Vagina (tissue), 2 donors: Measurements from ENCODE around the gene MS4A18. TPM values are rescaled to one million over a fixed set of nuclear protein-coding genes. Genes with fewer than 3 reads are reported as not detected.

Source experiments
- DNase-seq, 2 donors: peaks; one replicate each; pipeline ENCODE4 v3.0.0-alpha.2; 2017; ENCODE audit errors: extremely low spot score in 2 of 2
- H3K27ac ChIP-seq: fragments of 200-600 bp; sonication (generic); one replicate; pipeline ENCODE4 v1.5.1; 2019
- H3K27me3 ChIP-seq: fragments of 200-600 bp; sonication (generic); one replicate; pipeline ENCODE4 v1.5.1; 2019
- H3K36me3 ChIP-seq, 2 donors: fragments of 200-600 bp; sonication (generic); one replicate each; pipeline ENCODE4 v1.5.1; 2017 to 2019
- H3K4me1 ChIP-seq: fragments of 200-600 bp; sonication (generic); one replicate; pipeline ENCODE4 v1.5.1; 2019
- H3K4me3 ChIP-seq, 2 donors: fragments of 200-600 bp; sonication (generic); 1 replicate in 1 of 2; 2 replicates in 1 of 2; pipeline ENCODE4 v1.5.1; 2016 to 2019
- H3K9me3 ChIP-seq: fragments of 200-600 bp; sonication (generic); one replicate; pipeline ENCODE4 v1.5.1; 2019
- POLR2A ChIP-seq, 2 donors: fragments of 450-650 bp; IDR thresholded peaks; one replicate each; pipeline ENCODE4 v1.6.1; 2017; ENCODE audit warnings: antibody characterized with exemption in 2 of 2, mild to moderate bottlenecking in 2 of 2, moderate library complexity in 2 of 2
- POLR2AphosphoS5 ChIP-seq, 2 donors: sonication (generic); formaldehyde crosslinking; IDR thresholded peaks; one replicate each; pipeline ENCODE4 v1.9.0; 2017; ENCODE audit warnings: antibody characterized with exemption in 2 of 2, mild to moderate bottlenecking in 2 of 2, low read depth in 1 of 2; ENCODE audit not compliant: insufficient read depth in 1 of 2
- intact Hi-C: fragments of 100-400 bp; cut with DNase I; formaldehyde crosslinking; loops from one replicate; pipeline ENCODE4 v1.15.1; 2023
- total RNA-seq: library from RNA; depleted of rRNA; stranded (reverse); fragments of >200 nt; gene quantifications from one replicate; pipeline ENCODE4 v1.2.3, GENCODE V29; 2016
- TF ChIP-seq, protein P1 (sequence below), 3 experiments: fragments of 450-650 bp in 2 of 3; fragments of 200-600 bp in 1 of 3; sonication (generic) in 1 of 3; IDR thresholded peaks; one replicate each; pipeline ENCODE4 v1.5.1; 2017 to 2019; ENCODE audit warnings: antibody characterized with exemption in 3 of 3, mild to moderate bottlenecking in 2 of 3, moderate library complexity in 2 of 3

Gene MS4A18
- total RNA-seq, 1 donor from 2014 or later, result not detected

DNA sequence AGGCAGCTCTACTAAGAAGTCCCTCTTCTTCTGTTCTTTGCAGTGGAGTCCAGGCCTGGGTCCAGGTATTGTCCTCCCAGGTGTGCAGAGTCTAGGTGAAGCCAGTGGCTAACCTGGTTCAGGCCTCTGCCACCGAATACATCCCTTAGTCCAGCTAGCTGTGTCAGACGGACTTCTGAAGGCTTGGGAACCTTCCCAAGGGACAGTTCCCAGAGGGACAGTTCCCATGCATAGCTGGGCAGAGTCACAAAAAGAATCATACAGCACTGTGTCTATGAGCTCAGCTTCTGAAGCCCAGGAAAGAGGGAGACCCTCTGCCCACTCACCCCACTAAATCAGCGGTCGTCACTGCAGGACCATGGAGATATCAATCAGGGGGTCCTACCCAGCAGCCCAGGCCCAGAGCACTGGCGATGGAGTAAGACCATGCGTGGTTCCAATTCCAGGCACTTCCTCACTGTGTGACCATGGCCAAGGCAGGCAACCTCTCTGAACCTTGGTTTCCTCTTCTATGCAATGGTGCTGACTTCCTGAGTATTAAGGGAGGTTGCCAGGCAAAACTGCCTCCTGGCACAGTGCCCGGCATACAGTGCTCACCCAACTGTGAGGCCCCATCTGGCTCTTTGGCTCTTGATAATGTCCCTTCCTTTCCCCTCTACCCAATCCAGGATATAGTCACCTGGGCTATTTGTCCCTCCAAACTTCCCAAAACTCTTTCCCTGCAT, 64.0 kb downstream of the MS4A18 start:
- Histone ChIP-seq H3K27me3 (no peaks in the 10 kb centered on the region), H3K4me1 (no peaks in the 10 kb centered on the region), H3K4me3 (no peak overlapping the region), H3K9me3 (no peaks in the 10 kb centered on the region), H3K36me3 (no peaks in the 10 kb centered on the region), H3K27ac (no peak overlapping the region)
- intact Hi-C loops, result no loop called here
- DNase-seq, result no peak
- TF ChIP-seq POLR2A (IDR thresholded peaks at IDR 0.05), result no peak
- TF ChIP-seq POLR2AphosphoS5 (IDR thresholded peaks at IDR 0.05; ENCODE audit: insufficient read depth in 1 of 2, low read depth in 1 of 2), result no peak
- TF ChIP-seq, protein P1, sequence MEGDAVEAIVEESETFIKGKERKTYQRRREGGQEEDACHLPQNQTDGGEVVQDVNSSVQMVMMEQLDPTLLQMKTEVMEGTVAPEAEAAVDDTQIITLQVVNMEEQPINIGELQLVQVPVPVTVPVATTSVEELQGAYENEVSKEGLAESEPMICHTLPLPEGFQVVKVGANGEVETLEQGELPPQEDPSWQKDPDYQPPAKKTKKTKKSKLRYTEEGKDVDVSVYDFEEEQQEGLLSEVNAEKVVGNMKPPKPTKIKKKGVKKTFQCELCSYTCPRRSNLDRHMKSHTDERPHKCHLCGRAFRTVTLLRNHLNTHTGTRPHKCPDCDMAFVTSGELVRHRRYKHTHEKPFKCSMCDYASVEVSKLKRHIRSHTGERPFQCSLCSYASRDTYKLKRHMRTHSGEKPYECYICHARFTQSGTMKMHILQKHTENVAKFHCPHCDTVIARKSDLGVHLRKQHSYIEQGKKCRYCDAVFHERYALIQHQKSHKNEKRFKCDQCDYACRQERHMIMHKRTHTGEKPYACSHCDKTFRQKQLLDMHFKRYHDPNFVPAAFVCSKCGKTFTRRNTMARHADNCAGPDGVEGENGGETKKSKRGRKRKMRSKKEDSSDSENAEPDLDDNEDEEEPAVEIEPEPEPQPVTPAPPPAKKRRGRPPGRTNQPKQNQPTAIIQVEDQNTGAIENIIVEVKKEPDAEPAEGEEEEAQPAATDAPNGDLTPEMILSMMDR (IDR thresholded peaks at IDR 0.05), result no peak

DNA sequence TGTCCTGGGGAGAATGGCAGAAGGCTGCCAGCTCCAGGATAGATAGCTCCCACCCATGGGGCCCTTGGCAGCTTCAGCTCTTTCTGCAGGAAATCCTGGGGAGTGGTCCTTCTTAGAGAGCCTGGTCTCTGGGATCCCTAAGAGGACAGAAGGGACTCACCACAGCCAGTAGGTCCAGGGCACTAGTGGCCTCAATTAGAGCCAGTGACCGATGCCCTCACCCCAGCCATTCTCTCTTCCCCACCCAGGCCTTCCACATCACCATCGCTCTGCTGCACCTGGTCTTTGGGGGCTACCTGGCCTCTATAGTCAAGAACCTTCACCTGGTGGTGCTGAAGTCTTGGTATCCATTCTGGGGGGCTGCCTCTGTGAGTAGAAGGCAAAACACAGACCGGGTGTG, 66.2 kb downstream of the MS4A18 start:
- no peaks in the 10 kb centered on the region for H3K9me3 ChIP-seq
- intact Hi-C loops, result no loop called here
- H3K4me3 ChIP-seq, result no peak overlapping the region

GRCh38 chr11:60791153-60791933, 66.8 kb downstream of the MS4A18 start:
- H3K4me1 ChIP-seq, result no peaks in the 10 kb centered on the region
- no peak overlapping the region for H3K27ac ChIP-seq
- DNase-seq, result no peak
- intact Hi-C loops, result no loop called here
- H3K27me3 ChIP-seq, result no peaks in the 10 kb centered on the region
- H3K36me3 ChIP-seq, result no peaks in the 10 kb centered on the region
- TF ChIP-seq POLR2A (IDR thresholded peaks at IDR 0.05) (no peak), POLR2AphosphoS5 (IDR thresholded peaks at IDR 0.05; ENCODE audit: insufficient read depth in 1 of 2, low read depth in 1 of 2) (no peak)
- TF ChIP-seq, protein P1 (IDR thresholded peaks at IDR 0.05), result no peak
- H3K9me3 ChIP-seq, result no peaks in the 10 kb centered on the region
- no peak overlapping the region for H3K4me3 ChIP-seq

More for the DNA sequence above, 66.2 kb downstream of the MS4A18 start:
- Histone ChIP-seq H3K4me1 (no peaks in the 10 kb centered on the region), H3K27me3 (no peaks in the 10 kb centered on the region), H3K36me3 (no peaks in the 10 kb centered on the region), H3K27ac (no peak overlapping the region)
- DNase-seq, result no peak
- TF ChIP-seq POLR2A (IDR thresholded peaks at IDR 0.05) (no peak), POLR2AphosphoS5 (IDR thresholded peaks at IDR 0.05; ENCODE audit: insufficient read depth in 1 of 2, low read depth in 1 of 2) (no peak)
- TF ChIP-seq, protein P1 (IDR thresholded peaks at IDR 0.05), result no peak

- Histone ChIP-seq H3K4me1 (no peaks in the 10 kb centered on the region), H3K36me3 (no peaks in the 10 kb centered on the region), H3K4me3 (no peak overlapping the region), H3K9me3 (no peaks in the 10 kb centered on the region), H3K27ac (no peak overlapping the region), H3K27me3 (no peaks in the 10 kb centered on the region)
- TF ChIP-seq POLR2A (IDR thresholded peaks at IDR 0.05) (no peak), POLR2AphosphoS5 (IDR thresholded peaks at IDR 0.05; ENCODE audit: insufficient read depth in 1 of 2, low read depth in 1 of 2) (no peak)
- TF ChIP-seq, protein P1 (IDR thresholded peaks at IDR 0.05), result no peak
- intact Hi-C loops, result no loop called here
- no peak for DNase-seq
Measured at GRCh38 chr11:60792521-60792920, 68.0 kb downstream of the MS4A18 start.

Other genes with a start within 250 kb of the MS4A18 start
- not detected for gene MS4A12, start 231.9 kb upstream of the MS4A18 start, total RNA-seq
- not detected for gene MS4A13, start 209.3 kb upstream of the MS4A18 start, total RNA-seq
- not detected for gene MS4A8, start 25.1 kb upstream of the MS4A18 start, total RNA-seq
- not detected for gene MS4A15, start 32.1 kb downstream of the MS4A18 start, total RNA-seq
- not detected for gene MS4A10, start 60.6 kb downstream of the MS4A18 start, total RNA-seq
- 26.3 TPM for gene CCDC86, start 117.4 kb downstream of the MS4A18 start, total RNA-seq
- 0.25 TPM for gene PTGDR2, start 131.2 kb downstream of the MS4A18 start, total RNA-seq
- gene ZP1, start 142.8 kb downstream of the MS4A18 start, total RNA-seq, result not detected
- gene PRPF19, start 181.9 kb downstream of the MS4A18 start, total RNA-seq, result 54.0 TPM
- 127 TPM for gene TMEM109, start 189.4 kb downstream of the MS4A18 start, total RNA-seq
- 6.1 TPM for gene TMEM132A, start 199.7 kb downstream of the MS4A18 start, total RNA-seq
- gene SLC15A3, start 227.5 kb downstream of the MS4A18 start, total RNA-seq, result 23.1 TPM
- gene CD6, start 247.0 kb downstream of the MS4A18 start, total RNA-seq, result 3.9 TPM